AG09309 (cell line): ENCODE data around the gene IGSF9.

ENCODE experiments used
- DNase-seq: peaks from one replicate; pipeline ENCODE4 v3.0.0-alpha.2; 2010; ENCODE audit warnings: low read depth
- H3K4me3 ChIP-seq: 2 replicates; pipeline ENCODE4 v1.5.1; 2011; ENCODE audit warnings: mild to moderate bottlenecking, low read depth, low read length, moderate library complexity; ENCODE audit not compliant: control insufficient read depth
- TF ChIP-seq, protein P1 (sequence below): IDR thresholded peaks from 2 replicates; pipeline ENCODE4 v1.5.1; 2011; ENCODE audit warnings: mild to moderate bottlenecking, low read depth, low read length, inconsistent platforms; ENCODE audit not compliant: insufficient read depth, control insufficient read depth; ENCODE audit errors: missing control alignments

IGSF9 gene

DNA sequence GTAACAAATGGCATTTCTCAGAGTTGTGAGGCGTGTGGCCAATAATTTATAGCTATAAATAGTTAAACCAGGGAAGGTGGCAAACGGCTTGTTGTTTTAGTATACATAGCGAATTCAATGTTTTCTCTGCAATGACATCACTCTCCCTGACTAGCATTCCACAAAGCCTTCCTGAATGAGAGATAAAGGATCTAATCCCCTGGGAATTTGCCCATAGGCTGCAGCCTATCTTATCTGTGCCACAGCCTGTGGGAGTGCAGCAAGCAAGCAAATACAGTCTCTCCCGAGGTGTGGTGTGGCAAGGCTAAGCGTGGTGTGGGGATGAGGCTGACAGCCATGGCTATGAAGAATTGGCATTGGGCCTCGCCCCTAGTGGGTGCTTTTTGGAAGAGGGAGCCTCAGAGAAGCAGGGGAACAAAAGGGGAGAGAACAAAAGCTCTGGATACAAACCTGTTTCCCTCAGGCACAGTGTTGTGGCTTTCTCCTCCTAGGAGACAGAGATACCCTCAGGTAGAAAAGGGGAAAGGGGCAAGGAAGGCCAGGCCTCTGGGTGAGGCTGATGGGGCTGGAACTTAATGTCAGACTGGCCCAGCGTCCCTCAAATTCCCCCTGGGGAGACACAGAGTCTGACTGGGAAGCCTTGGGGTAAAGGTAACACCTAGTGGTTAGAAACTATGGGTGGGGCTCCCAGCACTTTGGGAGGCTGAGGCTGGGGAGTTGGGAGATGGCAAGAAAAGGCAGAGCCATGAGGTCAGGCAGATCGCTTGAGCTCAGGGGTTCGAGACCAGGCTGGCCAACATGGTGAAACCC lies 29.0 kb downstream of the IGSF9 start:
- DNase-seq, result peak; percentile 55
- TF ChIP-seq, protein P1, sequence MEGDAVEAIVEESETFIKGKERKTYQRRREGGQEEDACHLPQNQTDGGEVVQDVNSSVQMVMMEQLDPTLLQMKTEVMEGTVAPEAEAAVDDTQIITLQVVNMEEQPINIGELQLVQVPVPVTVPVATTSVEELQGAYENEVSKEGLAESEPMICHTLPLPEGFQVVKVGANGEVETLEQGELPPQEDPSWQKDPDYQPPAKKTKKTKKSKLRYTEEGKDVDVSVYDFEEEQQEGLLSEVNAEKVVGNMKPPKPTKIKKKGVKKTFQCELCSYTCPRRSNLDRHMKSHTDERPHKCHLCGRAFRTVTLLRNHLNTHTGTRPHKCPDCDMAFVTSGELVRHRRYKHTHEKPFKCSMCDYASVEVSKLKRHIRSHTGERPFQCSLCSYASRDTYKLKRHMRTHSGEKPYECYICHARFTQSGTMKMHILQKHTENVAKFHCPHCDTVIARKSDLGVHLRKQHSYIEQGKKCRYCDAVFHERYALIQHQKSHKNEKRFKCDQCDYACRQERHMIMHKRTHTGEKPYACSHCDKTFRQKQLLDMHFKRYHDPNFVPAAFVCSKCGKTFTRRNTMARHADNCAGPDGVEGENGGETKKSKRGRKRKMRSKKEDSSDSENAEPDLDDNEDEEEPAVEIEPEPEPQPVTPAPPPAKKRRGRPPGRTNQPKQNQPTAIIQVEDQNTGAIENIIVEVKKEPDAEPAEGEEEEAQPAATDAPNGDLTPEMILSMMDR, result peak; percentile 7
- H3K4me3 ChIP-seq, result no peak overlapping the region

DNA sequence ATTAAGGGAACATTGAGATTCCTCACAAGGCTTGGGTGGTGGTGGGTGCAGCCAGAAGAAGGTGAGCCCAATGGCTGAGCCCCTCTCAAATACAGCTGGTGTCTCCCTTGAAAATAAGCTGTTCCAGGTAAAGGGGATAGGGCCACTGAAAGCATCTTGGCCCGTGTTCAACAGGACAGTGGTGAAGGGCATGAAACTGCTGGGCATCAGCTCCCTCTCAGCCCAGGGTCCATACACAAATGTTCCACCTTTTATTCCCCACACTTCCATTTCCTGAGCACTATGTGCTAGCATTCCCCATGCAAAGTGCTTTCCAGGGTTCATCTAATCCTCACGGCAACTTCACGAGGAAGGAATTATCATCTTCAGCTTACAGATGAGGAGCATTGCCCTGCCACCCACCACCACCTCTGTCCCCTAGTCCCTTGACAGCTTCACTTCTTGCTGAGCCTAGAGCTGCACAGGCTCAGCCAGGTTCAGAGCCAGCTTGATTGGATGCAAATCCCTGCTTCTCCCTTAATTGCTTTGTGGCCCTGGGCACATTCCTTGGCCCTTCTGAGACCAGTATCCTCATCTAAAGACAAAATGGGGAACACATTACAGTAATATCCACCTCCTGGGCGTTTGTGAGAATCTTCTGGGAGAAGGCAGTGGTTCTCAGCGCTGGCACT lies 29.7 kb downstream of the IGSF9 start:
- no peak for DNase-seq
- TF ChIP-seq, protein P1, result no peak
- H3K4me3 ChIP-seq, result no peak overlapping the region

DNA sequence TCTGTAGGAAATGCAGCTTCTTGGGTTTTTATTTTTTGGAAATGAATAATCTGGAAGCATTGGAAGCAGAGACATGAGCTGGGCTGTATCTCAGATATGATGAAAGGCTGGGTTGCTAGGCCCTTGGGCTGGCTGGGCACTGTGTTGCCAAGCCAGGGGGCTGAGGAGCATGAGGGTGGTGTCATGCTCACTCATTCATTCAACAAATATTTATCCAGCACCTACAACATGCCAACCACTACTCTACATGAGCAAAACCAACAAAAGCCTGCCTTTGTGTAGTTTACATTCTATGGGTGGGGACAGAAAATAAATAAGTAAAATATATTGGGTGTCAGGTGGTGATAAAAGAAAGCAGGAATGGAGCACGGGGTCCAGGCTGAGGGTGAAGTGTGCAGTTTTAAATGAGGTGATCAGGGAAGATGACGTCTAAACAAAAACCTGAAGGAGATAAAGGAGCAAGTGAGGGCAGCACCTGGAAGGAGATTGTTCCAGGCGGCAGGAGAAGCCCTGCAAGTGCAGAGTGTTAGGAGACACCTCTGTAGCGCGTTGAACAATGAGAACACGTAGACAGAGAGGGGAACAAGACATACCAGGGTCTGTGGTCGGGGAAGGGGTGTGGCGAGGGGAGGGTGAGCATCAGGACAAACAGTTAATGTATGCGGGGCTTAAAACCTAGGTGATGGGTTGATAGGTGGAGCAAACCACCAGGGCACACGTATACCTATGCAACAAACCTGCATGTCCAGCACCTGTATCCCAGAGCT lies 31.0 kb downstream of the IGSF9 start:
- TF ChIP-seq, protein P1, result no peak
- DNase-seq, result no peak
- no peak overlapping the region for H3K4me3 ChIP-seq

DNA sequence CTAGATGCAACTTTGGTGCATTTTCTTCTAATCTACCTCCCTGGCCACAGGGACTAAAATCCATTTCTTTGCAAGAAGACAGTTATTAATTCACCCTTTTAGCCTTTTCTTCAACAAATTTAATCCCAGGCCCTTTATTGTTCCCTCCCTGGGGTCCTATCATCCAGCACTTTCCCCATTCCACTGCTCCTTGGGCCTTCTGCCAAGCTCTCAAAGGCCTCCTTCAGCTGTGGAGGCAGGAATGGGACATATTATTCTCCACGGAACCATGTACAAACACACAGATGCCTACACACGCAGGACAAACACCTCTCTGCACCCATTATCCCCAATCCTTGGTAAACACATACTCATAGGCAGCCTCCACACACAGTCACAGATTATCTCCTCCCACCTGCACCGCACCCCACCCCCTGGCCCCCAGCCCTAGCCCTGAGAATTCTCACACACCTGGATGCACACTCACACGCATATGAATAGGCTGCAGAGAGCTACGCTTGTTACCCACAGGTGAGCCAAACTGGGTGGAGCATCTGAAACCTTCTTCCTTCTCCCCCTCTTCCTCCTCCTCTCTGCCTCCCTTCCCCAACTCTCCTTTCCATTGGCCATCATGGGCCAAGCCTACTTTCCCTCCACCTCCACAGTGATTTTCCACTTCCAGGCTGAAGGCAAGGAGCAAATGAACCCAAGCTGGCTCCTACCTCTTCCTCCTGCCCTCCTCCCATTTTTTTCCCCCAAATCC lies 31.8 kb downstream of the IGSF9 start:
- no peak overlapping the region for H3K4me3 ChIP-seq
- TF ChIP-seq, protein P1, result no peak
- no peak for DNase-seq

DNA sequence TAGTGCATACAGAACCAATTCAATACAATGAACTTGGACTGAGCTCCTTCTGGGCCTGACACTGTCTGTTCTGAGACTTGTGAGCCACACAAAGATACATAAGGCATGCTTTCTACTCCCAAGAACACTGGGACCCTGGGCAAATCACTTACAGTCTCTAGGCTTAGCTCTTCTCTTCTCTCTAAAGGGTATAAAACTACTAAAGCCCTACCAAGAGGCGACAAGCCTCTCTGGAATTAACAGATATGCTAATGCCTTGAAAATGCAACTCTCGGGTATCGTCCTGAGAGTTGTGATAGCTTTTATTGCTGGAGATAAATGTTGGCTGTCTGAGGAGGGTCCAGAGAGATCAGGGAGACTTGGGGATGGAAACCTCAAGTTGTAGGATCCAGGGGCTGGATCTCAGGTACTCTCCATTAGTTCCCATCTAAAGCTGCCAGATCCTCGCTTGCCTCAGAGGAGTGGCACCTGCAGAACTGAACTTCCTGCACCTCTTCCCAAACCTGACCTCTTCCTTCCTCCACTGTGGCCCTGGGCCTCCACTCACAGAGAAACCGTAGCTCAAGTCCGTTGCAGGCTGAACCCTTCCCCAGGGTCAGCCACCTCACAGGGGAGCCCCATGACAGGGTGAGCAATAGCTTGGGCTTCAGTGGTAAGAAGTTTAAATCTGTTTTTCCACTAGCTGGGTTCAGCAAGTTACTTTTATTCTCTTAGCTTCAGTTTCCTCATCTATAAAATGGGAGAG lies 33.9 kb downstream of the IGSF9 start:
- TF ChIP-seq, protein P1, result no peak
- H3K4me3 ChIP-seq, result no peak overlapping the region
- no peak for DNase-seq
